Measurements from ENCODE around the gene ALDH1A3. TPM values are rescaled to one million over a fixed set of nuclear protein-coding genes. Genes with fewer than 3 reads are reported as not detected.

Gene ALDH1A3
- total and polyA plus RNA-seq, 2 donors (not counting 1 experiment from before 2014, with no cell fraction given) = not detected

- no peak for ATAC-seq (ENCODE audit: low read depth)
- no peak overlapping the region for H3K4me2 ChIP-seq (replicated peaks; ENCODE audit: low read depth, low read length, poor library complexity, severe bottlenecking)
- H3K4me3 Mint-ChIP-seq = no peak overlapping the region
- no peak overlapping the region for H3K9ac ChIP-seq (ENCODE audit: low read length)
- H3K4me1 Mint-ChIP-seq = peaks cover 18% of the 10 kb centered on the region
- no peak overlapping the region for H2AFZ ChIP-seq (ENCODE audit: insufficient read depth, low read depth, low read length, poor library complexity, severe bottlenecking)
- peaks cover 0 to 1% of the 10 kb centered on the region in 2 experiments for H3K36me3 ChIP-seq (replicated peaks in 1 of 2; ENCODE audit: control extremely low read depth in 1 of 2, control insufficient read depth in 1 of 2, extremely low read depth in 1 of 2, insufficient read depth in 2 of 2, low read length in 1 of 2)
- peaks cover 0 to 5% of the 10 kb centered on the region in 2 donors for H3K4me1 ChIP-seq (ENCODE audit: control insufficient read depth in 2 of 2, insufficient read depth in 2 of 2, low read length in 2 of 2)
- H3K9me3 ChIP-seq (ENCODE audit: control extremely low read depth in 1 of 3, control insufficient read depth in 2 of 3, insufficient read depth in 1 of 3, low read length in 2 of 3) = no peaks in the 10 kb centered on the region
- H3K4me3 ChIP-seq (ENCODE audit: control extremely low read depth in 1 of 5, extremely low read depth in 1 of 5, insufficient read depth in 1 of 5, low read depth in 2 of 5, low read length in 4 of 5) = no peak overlapping the region
- no peak overlapping the region for H3K27ac ChIP-seq (ENCODE audit: low read length in 2 of 2)
- intact Hi-C loops (cut with micrococcal nuclease) = no loop called here
- peaks cover 11% of the 10 kb centered on the region for H4K20me1 ChIP-seq (ENCODE audit: control insufficient read depth, insufficient read depth, low read length, poor library complexity, severe bottlenecking)
- no peak for DNase-seq
- H3K27ac Mint-ChIP-seq = no peak overlapping the region
- TF ChIP-seq CTCF (IDR thresholded peaks at IDR 0.05) = no peak
- TF ChIP-seq EZH2 (IDR thresholded peaks at IDR 0.05; ENCODE audit: borderline replicate concordance, insufficient read depth, low read depth, low read length, poor library complexity, severe bottlenecking) = no peak
- H3K9me3 Mint-ChIP-seq (ENCODE audit: insufficient read depth) = no peaks in the 10 kb centered on the region
- ChIA-PET POLR2A (no interaction called here), CTCF (no interaction called here)
- no peaks in the 10 kb centered on the region for H3K27me3 ChIP-seq (replicated peaks in 1 of 4; ENCODE audit: control extremely low read depth in 1 of 4, control insufficient read depth in 3 of 4, insufficient read depth in 4 of 4, low read length in 3 of 4)
- WGBS (ENCODE audit: insufficient coverage) = 66% methylated on average over 10 of the region's 14 CpGs
- peaks cover 43% of the 10 kb centered on the region for H3K79me2 ChIP-seq (ENCODE audit: control insufficient read depth, insufficient read depth, low read length)
- H3K27me3 Mint-ChIP-seq = no peaks in the 10 kb centered on the region
Observed at GRCh38 chr15:100959066-100960050, 79.7 kb downstream of the ALDH1A3 start.

Small RNAs within 50 kb of the gene (small RNA-seq; reads per million reads assigned to genes)
- gene AC015712.3 (ENCODE audit: insufficient read length, low read depth, low replicate concordance) = not detected

Other genes with a start within 250 kb of the ALDH1A3 start
- gene LRRK1, start 39.5 kb downstream of the ALDH1A3 start, total RNA-seq = 53.0 and 55.5 TPM in 2 replicates
- gene LRRK1, start 39.5 kb downstream of the ALDH1A3 start, polyA plus RNA-seq = 12.2 and 19.8 TPM in 2 replicates

All from B cell (primary cell).